Bone marrow (tissue), 2 donors: ENCODE results near the gene L3MBTL2.
"Not testable (repeated sequence)": the region's sequence is repeated elsewhere in the genome, so short reads cannot be mapped to it uniquely, and the experiment has no call there.

ENCODE experiments used
- DNase-seq, 2 donors: peaks; one replicate each; lab custom pipeline; 2025; lab: John Stamatoyannopoulos, UW

L3MBTL2 gene

DNA sequence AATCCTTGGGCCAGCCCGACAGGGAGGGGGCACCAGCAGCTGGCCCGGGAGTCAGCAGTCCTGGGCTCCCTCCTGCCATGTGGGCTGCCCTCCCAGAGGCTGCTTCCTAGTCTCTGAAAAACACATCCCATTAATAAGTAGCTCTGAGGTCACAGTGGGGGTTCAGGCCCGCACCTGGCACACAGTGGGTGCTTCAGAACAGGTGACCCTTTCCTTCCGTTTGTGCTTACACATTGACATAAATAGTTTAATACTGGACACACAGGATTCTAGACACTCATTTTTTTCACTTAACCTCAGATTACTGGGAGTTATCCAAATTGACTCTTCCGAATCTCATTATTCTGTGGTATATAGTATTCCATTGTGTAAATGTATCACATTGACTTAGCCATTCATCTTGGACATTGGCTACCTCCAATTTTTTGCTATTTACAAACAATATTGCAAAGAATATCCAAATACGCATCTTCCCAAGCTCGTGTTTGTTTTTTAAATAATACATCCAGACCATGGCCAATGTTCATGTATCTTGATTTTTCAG is 36.1 kb downstream of the L3MBTL2 start:
- DNase-seq = no peak

DNA sequence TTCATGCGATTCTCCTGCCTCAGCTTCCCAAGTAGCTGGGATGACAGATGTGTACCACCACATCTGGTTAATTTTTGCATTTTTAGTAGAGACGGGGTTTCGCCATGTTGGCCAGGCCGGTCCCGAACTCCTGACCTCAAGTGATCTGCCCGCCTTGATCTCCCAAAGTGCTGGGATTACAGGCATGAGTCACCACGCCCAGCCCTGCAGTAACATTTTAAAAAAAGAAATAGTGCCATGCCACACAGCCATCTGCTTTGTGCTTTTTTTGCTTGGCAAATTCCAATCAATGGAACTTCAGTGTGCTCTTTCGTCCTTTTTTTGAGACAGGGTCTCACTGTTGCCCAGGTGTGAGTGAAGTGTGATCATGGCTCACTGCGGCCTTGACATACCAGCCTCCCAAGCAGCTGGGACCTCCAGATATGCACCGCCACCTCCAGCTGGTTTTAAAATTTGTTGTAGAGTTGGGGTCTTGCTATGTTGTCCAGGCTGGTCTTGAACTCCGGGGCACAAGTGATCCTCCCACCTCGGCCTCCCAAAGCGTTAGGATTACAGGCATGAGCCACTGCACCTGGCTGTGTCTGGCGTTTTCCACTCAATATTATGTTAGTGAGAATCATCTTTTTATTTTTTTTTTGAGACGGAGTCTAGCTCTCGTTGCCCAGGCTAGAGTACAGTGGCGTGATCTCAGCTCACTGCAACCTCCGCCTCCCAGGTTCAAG is 37.4 kb downstream of the L3MBTL2 start:
- no peak for DNase-seq

DNA sequence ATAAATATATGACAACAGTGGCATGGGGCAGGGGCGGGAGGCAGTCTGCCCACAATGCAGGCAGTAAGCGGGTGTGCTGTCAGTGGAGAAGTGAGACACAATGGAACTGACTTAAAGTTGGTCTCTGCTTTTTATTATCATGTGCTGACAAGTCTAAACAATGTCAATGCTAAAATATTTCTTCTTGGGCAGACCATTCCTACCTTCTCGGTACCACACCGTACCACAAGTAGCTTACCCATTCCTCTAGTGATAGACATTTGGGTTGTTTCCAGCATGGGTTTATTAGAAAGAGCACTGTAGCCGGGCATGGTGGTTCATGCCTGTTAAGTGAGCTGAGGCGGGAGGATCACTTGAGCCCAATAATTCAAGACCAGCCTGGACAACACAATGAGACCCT is 38.2 kb downstream of the L3MBTL2 start:
- DNase-seq = no peak

DNA sequence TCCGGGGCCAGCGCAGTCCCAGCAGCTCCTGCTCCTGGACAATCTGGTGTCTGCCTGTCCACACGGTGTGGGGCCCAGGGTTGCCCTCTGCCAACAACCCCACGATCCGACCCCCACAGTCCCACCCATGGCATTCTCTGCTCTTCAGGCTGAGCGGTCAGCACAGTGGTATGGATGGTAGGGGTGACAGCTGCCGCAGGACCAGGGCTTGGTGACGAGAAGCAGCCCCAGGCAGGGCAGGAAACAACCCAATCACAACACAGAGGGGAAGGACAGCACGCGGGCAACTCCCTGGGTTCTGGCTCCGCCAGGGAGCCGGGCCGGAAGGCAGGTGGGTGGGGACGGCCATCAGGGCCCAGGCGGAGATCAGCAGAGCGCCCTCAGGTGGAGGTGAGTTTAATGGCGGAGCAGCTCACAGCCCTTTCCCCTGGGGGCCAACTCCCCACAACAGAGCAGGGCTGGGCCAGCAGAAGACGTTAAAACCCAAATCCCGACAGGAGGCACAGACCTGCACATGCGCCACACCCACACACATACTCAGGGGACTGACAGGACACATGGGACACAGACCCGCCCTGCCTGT is 40.9 kb downstream of the L3MBTL2 start:
- DNase-seq = no peak

DNA sequence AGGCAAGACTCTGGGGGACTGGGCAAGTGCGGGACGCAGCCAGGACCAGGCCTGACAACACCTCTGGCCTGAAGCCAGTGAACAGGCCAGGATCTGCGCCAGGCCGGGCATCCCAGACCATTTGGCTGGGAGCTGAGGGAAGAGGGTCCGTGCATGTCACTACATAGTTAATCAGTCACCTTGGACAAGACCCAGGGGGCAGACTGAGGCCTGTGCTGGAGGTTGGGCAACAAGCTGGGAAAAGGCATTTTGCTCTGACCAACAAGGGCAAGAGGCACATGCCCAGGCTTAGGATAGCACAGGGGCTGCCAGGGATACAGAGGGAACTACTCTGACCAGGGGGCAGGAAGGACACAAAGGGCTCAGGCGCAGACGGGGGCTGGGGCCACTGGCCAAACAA is 42.6 kb downstream of the L3MBTL2 start:
- DNase-seq = no peak

DNA sequence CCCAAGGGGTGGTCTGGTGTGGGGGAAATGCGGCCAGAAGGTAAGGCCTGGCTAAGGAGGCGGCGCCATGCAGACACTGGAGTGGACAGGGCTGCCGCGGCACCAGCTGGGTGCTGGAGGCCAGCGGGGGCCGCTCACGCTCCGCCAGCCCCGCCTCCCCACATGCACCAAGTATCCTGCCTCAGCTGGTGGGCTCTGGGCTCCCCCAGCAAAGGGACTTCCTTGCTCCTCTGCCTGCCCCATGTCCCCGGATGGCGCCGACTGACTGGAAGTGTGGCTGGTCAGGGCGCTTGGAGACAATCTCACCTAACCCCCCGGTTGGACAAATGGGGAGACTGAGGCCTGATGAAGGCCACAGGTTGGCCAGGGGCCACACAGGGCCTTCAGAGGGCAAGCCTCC is 43.2 kb downstream of the L3MBTL2 start:
- no peak for DNase-seq

DNA sequence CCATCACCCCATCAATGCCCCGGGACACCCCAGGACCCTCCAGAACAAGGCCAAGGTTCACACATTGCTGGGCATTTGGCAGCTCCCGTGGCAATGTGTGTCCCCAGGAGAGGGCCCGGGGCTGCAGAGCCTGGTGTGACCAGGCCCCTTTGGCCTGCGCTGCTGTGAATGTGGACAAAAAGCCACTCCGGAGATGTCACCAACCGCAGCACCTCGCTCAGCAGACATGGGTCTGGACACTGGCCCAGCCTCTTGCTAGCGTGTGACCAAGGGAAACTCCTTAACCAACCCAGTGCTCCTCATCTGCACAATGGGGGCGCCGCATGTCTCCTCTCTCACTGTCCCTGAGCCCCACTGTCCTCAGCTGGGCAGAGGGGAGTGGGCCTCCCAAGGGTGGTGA is 43.6 kb downstream of the L3MBTL2 start:
- no peak for DNase-seq

DNA sequence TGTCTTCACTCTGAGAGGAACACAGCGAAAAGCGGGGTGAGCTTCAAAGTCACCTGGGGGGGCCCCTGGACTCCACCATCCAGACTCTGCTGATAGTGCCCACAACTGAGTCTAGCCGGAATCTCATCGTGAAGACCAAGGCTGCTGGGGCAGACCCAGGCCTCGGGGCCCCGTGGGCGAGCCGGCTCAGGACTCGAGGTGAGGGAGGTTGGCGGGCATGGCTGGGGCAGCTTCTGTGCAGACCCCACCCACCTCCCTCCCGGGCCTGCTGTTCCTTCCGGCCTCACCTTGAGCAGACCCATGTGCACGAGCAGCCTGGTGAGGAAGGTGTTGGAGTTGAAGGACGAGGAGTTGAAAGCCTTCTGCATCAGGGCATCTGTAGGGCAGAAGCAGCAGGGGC is 44.3 kb downstream of the L3MBTL2 start:
- no peak for DNase-seq

DNA sequence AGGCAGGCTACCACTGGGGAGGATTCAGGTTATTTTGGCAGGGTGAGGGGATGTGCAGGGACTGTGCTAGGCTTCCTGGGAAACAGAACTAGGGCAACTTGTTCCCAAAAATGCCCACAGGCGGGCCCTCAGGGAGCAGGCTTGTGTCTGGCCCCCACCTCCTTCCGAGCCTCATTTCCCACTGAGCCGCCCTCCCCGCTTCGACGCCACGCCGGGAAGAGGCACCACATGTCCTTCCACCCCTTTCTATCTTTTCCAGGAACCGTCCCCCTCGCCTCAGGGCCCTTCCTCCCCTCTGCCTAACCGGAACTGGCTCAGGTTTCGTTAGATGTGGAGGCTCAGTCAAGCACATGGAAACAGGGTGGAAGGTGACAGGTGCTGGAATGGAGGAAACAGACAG is 45.0 kb downstream of the L3MBTL2 start:
- no peak for DNase-seq

DNA sequence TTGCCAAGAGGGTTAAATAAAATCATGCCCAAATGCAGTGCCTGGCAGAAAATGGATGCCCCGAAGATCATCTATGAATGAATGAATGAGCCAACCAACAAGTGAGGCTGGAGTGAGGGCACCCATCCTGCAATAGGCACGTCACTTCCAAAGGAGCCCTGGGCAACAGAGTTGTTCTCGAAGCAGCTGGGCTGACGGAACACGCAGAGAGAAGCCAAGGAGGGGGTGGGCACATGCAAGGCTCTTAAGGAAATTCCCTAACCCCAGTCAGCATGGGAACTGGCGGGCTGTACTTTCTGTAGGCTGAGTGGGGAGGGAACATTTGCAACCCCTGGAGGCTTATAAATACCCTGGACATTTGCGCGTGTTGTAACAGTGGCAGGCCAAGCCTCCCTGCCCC is 47.3 kb downstream of the L3MBTL2 start:
- DNase-seq = no peak

DNA sequence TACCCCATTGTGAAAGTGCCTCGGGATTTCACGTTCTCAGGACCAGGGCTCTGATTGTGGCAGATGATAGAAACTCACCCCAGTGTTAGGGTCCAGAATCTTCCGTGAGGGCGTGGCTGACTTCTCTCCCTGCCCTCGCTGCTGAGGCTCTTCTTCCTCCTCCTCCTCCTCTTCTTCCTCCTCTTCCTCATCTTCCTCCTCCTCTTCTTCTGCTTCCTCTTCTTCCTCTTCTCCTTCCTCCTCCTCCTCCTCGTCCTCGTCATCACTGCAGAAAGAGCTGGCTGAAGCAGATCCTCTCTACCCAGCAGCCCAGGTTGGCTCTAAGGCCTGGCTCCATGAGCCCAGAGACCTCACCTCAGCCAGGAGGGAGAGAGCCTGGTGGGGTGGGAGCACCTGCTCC is 49.1 kb downstream of the L3MBTL2 start:
- DNase-seq = no peak

DNA sequence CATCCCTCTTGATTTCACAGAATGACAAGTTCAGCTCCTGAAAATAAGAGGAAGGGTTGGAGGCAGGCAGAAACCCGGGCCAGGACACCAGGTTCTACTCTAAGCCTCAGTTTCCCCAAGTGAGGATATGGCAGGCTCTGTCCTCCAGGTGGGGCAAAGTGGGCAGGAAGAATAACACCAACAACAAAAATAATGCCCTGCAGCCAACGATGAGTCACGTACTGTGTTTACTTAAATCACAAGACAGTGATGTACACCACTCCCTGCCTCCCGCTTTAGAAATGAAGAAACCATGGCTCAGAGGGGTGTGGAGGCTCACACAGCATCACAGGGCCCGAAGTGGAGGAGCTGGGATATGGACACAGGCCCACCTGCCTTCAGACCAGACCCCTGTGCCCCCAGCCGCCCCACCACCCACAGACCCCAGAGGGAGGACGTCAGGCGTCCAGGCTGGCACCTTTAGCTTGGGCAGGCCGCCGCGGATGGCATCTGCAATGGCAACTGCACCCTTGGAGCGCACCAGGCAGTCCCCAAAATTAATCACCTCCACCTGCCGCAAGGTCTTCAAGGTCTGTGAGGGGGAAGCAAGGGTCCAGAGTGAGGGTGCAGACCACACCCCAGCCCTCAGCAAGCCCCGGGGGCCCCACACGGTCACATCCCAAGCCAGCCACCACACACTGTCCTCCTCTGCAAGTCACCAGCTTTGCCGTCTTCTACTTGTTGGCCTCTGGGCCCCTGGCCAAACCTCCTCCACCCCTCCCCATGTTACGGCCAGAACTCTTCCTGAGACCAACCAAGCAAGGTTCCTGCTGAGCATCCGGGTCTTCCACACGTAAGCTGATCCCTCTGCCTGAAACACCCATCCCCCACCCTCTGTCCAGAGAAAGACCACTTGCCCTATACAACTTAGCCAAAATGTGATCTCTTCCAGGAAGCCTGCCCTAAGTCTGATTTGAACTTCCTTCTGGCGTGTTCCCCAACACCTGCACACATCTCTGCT is 51.4 kb downstream of the L3MBTL2 start:
- DNase-seq = no peak

DNA sequence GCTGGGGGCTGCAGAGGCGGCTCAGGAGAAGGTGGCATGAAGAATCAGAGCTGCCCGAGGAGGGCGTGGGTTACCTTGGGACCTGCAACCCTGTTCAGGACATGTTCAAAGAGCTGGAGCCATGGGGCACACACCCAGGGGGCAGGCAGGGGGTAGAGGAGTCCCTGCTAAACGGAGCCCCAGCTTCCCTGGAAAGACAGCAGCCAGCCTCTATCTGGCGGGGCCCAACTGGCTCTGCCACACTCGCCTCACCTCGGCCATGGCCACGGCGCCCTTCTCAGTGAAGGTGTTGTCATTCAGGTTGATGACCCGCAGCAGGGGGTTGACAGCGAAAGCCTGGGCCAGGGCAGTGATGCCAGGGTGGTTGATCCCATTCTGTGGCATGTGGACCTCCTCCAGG is 52.6 kb downstream of the L3MBTL2 start:
- DNase-seq = no peak

DNA sequence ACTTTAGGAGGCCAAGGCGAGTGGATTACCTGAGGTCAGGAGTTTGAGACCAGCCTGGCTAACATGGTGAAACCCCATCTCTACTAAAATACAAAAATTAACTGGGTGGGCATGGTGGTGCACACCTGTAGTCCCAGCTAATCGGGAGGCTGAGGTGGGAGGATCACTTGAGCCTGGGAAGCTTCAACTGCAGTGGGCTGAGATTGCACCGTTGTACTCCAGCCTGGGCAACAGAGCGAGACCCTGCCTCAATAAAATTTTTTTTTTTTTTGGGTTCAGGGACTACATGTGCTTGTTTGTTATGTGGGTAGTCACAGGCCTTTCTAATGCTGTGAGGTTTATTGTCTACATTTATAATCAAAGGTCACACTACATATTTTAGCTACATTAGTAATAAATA is 54.6 kb downstream of the L3MBTL2 start:
- not testable (repeated sequence) for DNase-seq

DNA sequence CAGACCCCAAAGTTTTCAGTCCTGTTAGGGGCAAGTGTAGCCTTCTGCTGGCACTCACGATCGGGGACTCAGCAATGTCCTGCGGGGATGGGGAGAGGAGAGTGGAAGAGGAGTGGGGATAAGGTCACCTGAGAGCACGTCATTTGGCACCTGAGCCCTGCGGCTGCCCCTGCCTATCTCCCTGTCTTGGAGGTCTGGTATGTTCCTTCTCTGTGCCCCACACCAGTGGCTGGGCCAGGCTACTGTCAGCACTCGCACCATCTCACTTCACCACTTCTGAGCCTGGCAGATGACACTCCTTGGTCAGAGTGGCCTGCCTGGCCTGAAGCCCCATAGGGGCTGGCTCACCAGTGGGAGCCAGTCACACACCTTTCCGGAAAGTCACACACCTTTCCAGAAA is 55.8 kb downstream of the L3MBTL2 start:
- DNase-seq = no peak

DNA sequence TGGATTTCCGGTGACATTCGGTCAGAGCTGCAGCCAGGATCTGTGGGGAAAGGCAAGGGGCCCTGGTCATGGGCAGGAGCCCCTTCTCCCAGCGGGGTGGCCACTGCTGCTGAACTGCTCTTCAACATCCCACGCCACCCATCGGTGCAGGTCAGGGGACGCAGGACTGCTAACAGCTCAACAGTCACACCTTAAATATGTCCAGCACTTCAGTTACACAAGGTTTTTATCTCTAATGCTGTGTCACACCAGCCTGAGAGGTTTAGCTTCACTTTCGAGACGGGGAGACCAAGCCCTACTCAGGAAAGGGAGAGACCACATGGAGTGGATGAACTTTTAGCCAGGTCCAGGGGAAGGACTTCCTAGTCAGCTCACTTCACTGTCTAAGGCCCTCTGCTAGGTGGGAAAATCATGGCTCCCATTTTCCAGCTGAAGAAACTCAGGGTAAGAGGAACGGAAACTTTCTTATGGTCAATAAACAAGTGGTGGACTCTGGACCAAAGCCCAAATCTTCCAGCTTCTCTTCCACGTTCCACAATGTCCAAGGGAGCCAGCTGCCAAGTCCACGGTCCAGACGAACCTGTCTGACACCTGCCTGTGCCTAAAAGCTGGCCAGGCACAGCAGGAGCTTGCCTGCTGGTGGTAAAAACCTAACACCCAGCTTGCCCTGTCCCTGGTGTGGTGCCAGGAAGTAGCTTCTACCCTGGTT is 56.6 kb downstream of the L3MBTL2 start:
- no peak for DNase-seq

DNA sequence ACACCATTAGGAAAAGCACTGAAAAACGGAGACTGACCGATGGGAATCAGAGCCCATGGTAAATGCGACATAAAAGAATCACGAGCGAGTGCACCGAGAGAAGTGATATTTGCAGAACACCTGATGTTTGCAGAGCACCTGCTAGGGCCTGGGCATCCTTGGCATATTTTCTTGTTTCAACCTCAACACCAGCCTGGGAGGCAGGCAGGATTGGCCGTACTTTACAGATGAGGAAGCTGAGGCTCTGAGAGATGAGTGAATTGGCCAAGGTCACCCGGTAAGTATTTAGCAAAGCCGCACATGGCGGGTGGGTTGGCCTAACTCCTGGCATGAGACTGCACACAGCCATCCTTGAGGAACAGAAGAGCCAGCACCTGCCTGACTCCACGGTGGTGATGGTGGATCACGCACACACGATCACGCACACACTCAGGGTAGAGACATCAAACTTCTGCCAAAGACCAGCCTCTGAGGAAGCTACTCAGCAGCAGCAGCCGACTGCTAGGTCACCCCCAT is 57.2 kb downstream of the L3MBTL2 start:
- no peak for DNase-seq

DNA sequence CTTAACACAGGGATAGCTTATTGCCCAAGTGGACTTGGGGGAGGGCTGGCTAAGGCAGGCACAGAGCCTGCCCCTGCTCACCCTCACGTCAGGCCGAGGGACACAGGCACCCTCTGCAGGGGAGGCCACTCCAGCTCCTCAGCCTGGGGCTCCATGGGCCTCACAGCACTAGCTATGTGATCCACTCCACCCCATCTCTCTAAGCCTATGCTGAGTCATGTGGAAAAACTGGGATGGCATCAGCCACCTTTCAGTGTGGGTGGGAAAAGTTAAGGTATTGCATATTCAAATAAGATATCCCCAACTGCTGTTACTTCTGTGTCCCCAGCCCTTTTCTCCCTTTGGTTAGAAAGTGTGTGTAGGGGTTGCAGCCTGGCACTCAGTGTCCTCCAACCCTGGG is 58.6 kb downstream of the L3MBTL2 start:
- no peak for DNase-seq

DNA sequence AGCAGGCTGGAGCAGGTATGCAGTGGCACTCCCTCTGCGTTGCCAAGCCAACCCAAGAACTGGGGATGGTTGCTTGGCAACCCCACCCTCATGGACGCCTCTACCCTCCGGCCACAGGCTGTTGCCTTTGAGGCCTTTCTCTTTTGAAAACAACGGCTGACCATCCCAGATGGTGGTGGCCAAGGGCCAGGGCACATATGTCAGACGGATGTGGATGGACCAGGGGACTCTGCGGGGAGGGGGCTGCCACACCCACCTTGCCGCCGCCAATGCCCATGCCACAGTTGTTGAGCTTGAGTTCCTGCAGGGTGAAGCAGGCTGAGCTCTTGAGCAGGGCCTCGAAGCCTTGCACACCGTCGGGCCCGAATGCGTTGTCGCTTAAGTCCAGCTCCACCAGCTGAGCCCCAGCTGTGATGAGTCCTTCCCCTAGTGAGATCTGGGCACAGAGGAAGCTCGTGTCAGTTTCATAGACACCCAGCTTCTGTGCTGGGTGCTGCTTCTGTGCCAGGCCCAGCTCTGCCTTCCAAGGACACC is 59.4 kb downstream of the L3MBTL2 start:
- no peak for DNase-seq

DNA sequence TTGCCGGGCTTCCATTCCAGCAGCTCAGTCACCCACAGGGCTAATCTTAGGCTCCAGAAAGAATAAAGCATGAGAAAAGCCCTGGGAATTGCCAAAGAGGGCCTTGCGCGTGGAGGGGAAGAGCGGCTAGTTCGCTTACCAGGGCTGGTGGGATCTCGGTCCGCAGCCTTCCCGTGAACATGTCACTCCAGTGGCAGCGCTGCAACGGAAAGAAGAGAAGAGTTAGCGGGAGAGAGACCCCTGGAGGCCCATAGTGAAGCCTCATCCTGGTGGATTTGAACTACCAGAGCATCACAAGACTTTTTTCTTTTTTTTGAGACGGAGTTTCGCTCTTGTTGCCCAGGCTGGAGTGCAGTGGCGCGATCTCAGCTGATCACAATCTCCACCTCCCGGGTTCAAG is 62.8 kb downstream of the L3MBTL2 start:
- no peak for DNase-seq

DNA sequence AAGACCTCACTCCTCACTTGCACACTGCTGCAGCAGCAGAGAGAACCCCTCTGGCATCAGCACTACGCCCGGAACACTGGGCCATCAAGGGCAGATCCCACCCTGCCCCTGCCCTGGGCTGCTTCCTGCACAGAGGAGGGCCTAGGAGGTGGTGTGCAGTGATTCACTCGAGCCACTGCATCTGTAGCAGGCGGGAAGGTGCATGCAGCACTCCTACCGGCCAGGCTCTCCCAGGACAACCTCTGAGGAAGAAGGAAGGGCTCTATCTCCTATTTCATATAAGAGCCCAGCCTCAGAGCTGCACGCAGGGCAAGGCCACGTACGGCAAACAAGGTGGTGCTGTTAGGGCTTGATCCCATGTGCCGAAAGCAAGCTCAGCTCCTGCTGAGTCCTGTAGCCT is 66.7 kb downstream of the L3MBTL2 start:
- no peak for DNase-seq

DNA sequence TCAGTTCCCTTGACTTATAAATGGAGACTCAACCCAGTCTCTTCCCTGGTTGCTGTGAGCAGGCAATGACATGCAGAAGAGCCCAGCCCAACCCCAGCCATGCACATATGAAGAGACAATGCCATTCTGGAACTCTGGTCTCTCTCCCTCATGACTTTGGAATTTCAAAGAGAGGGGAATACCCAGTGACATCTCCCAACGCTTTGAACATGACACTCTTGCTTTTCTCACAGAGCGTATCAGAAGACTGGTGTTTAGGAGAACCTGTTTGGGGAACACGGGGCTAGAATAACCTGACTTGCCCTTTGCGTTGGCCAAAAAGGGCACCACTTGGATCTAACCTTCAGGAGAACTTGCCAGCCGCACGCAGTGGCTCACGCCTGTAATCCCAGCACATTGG is 68.0 kb downstream of the L3MBTL2 start:
- no peak for DNase-seq
